GM21619 (cell line): ENCODE results near the gene SLC25A21.

Source experiments
- ATAC-seq: cut with Tn5 transposase; IDR thresholded peaks from one replicate; pipeline ENCODE4 v1.9.1; 2021; ENCODE audit not compliant: unreplicated experiment

The SLC25A21 gene

DNA sequence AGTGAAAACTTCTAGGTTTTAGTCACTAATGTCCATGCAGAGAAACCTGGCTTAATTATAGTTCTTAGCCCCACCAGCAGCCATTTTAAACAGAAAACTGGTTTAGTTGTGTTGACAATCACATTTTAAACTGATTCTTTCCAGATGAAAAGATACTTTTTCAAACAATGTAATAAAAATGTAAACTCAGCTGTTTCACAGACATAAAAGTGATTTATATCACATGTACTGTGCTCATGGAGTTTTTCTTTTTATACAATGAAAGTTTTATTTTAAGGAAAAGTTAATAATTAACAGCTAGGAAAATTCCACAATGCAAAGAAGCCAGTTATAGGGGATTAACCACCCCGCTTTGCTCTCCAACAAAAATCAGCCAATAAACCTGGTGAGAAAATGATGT lies 381.0 kb downstream of the SLC25A21 start:
- no peak for ATAC-seq

GRCh38 chr14:36785511-36785910 lies 386.9 kb downstream of the SLC25A21 start:
- no peak for ATAC-seq

- no peak for ATAC-seq
Measured at GRCh38 chr14:36784541-36784940, 387.9 kb downstream of the SLC25A21 start.

GRCh38 chr14:36781897-36782296 lies 390.5 kb downstream of the SLC25A21 start:
- ATAC-seq = no peak

- no peak for ATAC-seq
Measured at GRCh38 chr14:36773558-36773957, 398.8 kb downstream of the SLC25A21 start.

DNA sequence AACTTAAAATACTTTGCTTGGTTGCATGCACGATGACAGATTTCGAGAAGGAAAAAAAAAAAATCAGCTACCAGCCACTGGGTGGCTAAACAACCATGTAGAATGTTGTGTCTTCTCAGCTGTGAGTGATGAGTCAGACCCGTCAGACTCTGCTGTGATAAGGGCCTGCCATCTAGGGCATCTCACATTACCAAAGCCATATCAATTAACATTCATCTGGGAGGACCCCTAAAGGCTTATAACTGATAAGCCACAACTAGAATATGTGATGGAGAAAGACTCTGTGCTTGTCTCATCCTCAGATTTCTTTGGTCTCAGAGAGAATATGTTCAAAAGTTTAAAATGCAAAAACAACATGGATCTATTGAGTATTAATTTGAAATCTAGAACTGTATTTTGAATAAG lies 399.3 kb downstream of the SLC25A21 start:
- ATAC-seq = no peak

DNA sequence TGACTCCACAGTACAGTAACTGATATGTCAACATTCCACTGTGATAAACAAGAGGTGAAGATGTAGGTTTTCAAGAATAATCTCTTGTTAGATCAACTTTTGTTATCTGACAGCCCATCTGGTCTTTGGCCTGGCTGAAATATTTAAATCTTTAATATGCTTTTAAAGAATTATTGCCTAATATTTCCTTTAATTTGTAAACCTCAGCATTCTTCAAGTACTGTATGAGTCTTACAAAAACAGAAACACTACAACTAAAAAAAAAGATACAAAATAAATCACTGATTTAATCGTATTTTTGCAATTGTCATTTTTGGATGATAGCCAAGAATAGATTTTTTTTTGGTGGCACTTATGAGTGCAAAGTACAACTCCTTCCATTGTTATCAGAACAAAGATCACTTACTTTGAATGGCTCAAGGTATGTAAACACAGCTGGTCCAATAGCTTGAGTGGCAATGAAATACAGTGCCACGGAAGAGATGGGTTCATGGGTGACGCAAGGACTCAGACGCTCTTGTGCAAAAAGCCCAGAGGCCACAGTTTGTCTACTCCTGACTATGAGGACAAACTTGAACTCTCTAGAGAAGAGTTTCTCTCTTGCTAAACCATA lies 401.3 kb downstream of the SLC25A21 start:
- no peak for ATAC-seq

GRCh38 chr14:36768638-36769337 lies 403.6 kb downstream of the SLC25A21 start:
- ATAC-seq = no peak

- ATAC-seq = no peak
Measured at GRCh38 chr14:36767603-36768281, 404.7 kb downstream of the SLC25A21 start.

GRCh38 chr14:36766974-36767373 lies 405.4 kb downstream of the SLC25A21 start:
- ATAC-seq = no peak

DNA sequence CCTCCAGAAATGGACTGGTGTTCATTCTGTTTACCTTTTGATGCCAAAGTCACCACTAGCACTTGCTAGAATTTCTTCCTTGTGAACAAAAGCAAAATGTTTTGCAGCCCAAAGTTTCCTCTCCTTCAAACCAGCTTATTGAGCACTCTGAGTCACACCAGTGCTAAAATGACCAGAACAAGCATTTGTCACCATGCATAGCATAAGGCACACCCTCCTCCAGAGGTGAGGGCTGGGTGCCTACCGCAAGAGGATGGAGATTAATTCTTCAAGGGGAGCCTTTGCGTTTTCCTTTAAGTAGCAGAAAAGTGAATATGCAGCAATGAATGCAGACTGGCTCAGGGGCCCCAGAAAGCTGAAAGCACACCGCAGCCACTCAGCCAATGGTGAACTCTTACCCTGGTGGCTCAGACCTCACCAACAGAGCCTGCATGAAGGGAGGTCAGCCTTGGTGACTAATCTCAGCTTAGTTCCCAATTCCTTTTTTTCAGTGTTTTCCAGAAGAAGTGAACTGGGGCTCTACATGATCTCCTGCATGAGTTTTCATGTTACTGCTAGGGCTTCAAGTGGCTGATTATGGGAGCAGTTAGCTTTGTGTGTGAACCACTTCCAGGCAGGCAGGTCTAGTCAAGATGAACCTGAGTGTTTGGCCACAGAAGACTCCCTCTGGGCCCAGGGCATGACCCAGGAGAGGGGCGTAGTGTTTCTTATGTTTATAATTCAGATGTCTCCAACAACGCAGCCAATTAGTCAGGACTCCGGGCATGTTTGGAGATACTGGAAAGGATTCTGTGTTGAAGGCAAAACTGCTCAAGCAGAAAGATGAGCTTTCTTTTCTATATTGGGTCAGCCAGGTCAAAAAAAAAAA lies 414.4 kb downstream of the SLC25A21 start:
- no peak for ATAC-seq

- ATAC-seq = no peak
Measured at GRCh38 chr14:36756226-36756625, 416.2 kb downstream of the SLC25A21 start.

DNA sequence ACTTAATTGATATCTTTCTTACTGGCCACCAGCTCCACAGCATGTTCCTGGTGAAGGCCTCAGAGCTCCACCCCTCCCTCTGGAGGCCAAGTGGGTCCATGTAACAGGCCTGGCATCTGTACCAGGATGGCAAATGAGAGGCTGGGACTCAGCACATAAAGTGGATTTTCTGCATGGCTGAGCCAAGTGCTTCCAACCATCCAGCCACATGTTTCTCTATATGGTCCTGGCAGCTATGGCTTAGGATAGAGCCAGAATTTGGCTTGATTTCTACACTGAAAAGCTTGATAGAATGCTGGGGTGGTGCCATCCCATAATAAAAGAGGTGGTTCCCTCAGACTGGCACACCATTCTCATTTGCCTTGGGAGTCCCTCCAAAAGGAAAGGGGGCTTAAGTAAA lies 416.6 kb downstream of the SLC25A21 start:
- ATAC-seq = no peak

DNA sequence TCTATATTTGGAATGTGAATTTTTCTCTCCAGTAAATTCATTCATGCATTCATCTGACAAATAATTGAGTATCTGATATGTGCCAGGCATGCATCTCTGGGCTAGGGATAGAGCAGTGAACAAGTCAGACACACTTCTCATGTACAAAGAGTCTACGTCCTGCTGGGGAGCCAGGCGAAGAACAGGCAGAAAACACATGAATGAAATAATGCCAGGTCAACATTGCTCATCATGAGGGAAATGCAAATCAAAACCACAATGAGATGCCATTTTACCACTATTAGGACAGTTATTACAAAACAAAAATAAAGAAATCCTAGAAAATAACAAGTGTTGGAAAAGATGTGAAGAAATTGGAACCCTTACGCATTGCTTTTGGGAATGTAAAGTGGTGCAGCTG lies 420.5 kb downstream of the SLC25A21 start:
- ATAC-seq = no peak

DNA sequence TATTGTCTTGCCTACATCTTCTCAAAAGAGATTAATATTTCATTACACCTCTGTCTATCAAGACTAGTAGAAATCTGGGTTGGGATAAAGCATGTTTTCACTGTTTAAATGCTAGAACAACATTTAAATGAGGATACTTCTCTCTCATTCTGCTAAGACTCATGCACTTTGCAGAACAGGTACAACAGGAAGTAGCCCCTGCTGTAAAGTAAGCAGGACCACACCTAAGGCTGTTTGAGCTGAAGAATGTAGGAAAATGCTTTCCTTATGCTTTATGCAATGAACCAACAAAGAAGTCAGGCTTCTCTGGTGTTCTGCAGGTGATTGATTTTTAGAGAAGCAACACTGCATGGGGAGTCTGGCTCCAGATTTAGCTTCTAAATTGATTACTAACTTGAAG lies 421.3 kb downstream of the SLC25A21 start:
- no peak for ATAC-seq

GRCh38 chr14:36750244-36750643 lies 422.2 kb downstream of the SLC25A21 start:
- no peak for ATAC-seq

DNA sequence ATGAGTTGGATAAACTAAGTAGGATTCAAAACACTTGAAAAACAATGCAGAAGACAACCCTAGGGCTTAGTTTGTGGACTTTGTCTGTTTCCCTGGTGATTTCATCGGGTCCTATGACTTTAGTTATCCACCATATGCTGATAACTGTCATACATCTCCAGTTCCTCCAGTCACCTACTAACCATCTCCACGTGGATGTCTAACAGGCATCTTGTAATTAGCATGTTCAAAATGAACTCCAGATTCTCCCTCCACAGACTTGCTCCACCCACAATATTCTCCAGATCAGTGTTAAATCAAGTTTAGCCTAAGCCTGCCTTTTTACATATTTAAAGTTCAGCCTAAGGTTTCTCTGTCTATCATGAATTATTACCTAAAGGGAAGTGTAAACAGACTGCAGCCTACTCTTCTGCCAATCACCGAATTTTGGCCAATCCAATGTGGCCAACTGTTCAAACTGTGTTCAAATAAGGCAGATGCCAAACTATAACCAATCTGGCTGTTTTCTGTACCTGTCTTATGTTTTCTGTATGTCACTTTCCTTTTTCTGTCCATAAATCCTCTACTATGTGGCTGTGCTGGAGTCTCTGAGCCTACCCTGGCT lies 423.7 kb downstream of the SLC25A21 start:
- ATAC-seq = no peak

DNA sequence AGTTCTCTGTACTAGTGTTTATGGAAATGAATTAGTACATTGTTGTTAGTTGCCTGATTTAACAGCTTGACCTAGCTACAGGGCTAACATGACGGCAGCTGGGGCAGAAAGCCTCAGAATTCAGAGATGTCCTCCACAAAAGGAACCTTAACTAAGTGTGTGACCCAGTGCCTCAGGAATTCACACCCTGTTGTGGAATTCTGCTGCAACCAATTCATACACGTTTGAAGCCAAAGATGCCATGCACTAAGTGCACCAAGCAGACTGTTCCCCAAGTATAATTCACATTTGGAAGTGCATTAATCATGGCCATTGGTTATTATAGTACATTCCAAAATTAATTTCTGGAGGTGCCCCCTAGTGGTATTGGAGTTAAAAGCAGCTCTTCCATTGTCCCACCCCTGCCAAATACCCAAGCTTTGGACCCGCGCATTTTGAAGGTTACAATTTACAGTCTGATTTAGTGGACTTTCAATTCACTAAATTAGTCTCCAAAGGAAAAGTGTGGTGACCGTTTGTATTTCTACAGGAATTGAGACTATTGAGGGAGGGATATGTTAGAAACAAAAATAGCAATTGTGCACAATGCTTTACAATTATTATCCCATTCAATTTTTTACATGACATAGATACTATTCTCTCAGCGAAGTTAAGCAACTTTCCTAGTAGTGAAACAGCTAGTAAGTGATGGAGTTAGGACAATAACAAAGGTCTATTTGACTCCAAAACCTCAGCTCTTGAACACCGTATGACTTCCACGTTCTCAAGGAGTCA lies 424.8 kb downstream of the SLC25A21 start:
- ATAC-seq = no peak

- no peak for ATAC-seq
Measured at GRCh38 chr14:36746872-36747271, 425.5 kb downstream of the SLC25A21 start.

- no peak for ATAC-seq
Measured at GRCh38 chr14:36741858-36742257, 430.5 kb downstream of the SLC25A21 start.
